Mammary epithelial cell (primary cell): ENCODE results near the gene DPF1.

ENCODE experiments used
- EZH2 ChIP-seq: IDR thresholded peaks from 2 replicates; pipeline ENCODE4 v1.6.1; 2012; ENCODE audit warnings: low read length, inconsistent platforms, borderline replicate concordance
- TF ChIP-seq, protein P1 (sequence below), 2 donors: IDR thresholded peaks in 1 of 2; conservative IDR thresholded peaks in 1 of 2; 2 replicates each; pipeline ENCODE4 v1.5.1; 2011 to 2012; ENCODE audit warnings: inconsistent platforms in 2 of 2, low read length in 2 of 2, mild to moderate bottlenecking in 2 of 2, control low read depth in 1 of 2, low read depth in 1 of 2; ENCODE audit not compliant: insufficient read depth in 1 of 2; ENCODE audit errors: extremely low read depth in 1 of 2

DNA sequence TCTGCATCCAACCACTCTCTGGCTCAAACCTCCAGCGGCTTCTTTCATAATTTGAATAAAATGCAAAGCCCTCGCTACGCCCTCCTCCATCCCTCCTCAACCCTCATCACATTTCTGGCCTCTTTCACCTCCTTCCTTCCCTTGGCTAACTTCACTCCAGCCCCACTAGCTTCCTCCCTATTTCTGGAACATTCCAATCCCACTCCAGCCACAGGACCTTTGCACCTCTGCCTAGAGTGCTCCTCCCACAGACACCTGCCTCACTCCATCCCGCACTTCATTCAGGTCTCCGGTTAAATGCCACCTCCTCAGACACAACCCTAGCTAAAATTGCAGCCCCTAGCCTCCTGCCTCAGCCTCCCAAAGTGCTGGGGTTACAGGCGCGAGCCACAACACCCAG lies 7.9 kb upstream of the DPF1 start:
- TF ChIP-seq, protein P1, sequence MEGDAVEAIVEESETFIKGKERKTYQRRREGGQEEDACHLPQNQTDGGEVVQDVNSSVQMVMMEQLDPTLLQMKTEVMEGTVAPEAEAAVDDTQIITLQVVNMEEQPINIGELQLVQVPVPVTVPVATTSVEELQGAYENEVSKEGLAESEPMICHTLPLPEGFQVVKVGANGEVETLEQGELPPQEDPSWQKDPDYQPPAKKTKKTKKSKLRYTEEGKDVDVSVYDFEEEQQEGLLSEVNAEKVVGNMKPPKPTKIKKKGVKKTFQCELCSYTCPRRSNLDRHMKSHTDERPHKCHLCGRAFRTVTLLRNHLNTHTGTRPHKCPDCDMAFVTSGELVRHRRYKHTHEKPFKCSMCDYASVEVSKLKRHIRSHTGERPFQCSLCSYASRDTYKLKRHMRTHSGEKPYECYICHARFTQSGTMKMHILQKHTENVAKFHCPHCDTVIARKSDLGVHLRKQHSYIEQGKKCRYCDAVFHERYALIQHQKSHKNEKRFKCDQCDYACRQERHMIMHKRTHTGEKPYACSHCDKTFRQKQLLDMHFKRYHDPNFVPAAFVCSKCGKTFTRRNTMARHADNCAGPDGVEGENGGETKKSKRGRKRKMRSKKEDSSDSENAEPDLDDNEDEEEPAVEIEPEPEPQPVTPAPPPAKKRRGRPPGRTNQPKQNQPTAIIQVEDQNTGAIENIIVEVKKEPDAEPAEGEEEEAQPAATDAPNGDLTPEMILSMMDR (conservative IDR thresholded peaks at IDR 0.05 in 1 of 2, IDR thresholded peaks at IDR 0.05 in 1 of 2; ENCODE audit: extremely low read depth in 1 of 2, insufficient read depth in 1 of 2, low read depth in 1 of 2, low read length in 2 of 2) = no peak
- no peak for TF ChIP-seq EZH2
